Esophagus (tissue), 2 donors: Measurements from ENCODE around the gene PRMT5. TPM values are rescaled to one million over a fixed set of nuclear protein-coding genes. Genes with fewer than 3 reads are reported as not detected.

Experiments used
- H3K27ac ChIP-seq, 2 donors: one replicate each; pipeline ENCODE4 v1.5.1; 2013; ENCODE audit warnings: low read depth in 2 of 2, mild to moderate bottlenecking in 2 of 2, inconsistent platforms in 1 of 2, low read length in 1 of 2, moderate library complexity in 1 of 2
- H3K27me3 ChIP-seq, 2 donors: one replicate each; pipeline ENCODE4 v1.6.1; 2013; ENCODE audit warnings: low read length in 2 of 2, control low read depth in 1 of 2, mild to moderate bottlenecking in 1 of 2; ENCODE audit not compliant: insufficient read depth in 2 of 2, control insufficient read depth in 1 of 2
- H3K36me3 ChIP-seq, 2 donors: one replicate each; pipeline ENCODE4 v1.6.1; 2013; ENCODE audit warnings: low read length in 1 of 2; ENCODE audit not compliant: control insufficient read depth in 2 of 2, insufficient read depth in 2 of 2
- H3K4me1 ChIP-seq, 2 donors: one replicate each; pipeline ENCODE4 v1.6.1; 2013; ENCODE audit warnings: low read length in 1 of 2; ENCODE audit not compliant: control insufficient read depth in 2 of 2, insufficient read depth in 2 of 2
- H3K4me3 ChIP-seq, 2 donors: one replicate each; pipeline ENCODE4 v1.5.1; 2013; ENCODE audit warnings: low read length in 2 of 2, mild to moderate bottlenecking in 2 of 2, low read depth in 1 of 2, moderate library complexity in 1 of 2
- H3K9me3 ChIP-seq, 2 donors: one replicate each; pipeline ENCODE4 v1.6.1; 2013; ENCODE audit warnings: mild to moderate bottlenecking in 2 of 2, low read depth in 1 of 2, low read length in 1 of 2, moderate library complexity in 1 of 2; ENCODE audit not compliant: control insufficient read depth in 2 of 2, insufficient read depth in 1 of 2
- whole genome bisulfite sequencing, 2 donors: extraction: QIAGEN DNeasy Blood & Tissue Kit; methylation state at CpG; one replicate each; pipeline ENCODE4 v1.1.7; 2013; 5-methylcytosine and 5-hydroxymethylcytosine counted together
- polyA plus RNA-seq, 2 donors: library from polyadenylated mRNA; stranded (reverse); fragments of 200-250 nt; gene quantifications; one replicate each; pipeline ENCODE4 v1.2.3, GENCODE V29; 2013
- donor health status: healthy with polysubstance abuse.
- donor health status: Bipolar disorder and iron deficiency.

PRMT5 gene
- 10 to 100 TPM; 31.4 to 47.1 TPM for polyA plus RNA-seq

DNA sequence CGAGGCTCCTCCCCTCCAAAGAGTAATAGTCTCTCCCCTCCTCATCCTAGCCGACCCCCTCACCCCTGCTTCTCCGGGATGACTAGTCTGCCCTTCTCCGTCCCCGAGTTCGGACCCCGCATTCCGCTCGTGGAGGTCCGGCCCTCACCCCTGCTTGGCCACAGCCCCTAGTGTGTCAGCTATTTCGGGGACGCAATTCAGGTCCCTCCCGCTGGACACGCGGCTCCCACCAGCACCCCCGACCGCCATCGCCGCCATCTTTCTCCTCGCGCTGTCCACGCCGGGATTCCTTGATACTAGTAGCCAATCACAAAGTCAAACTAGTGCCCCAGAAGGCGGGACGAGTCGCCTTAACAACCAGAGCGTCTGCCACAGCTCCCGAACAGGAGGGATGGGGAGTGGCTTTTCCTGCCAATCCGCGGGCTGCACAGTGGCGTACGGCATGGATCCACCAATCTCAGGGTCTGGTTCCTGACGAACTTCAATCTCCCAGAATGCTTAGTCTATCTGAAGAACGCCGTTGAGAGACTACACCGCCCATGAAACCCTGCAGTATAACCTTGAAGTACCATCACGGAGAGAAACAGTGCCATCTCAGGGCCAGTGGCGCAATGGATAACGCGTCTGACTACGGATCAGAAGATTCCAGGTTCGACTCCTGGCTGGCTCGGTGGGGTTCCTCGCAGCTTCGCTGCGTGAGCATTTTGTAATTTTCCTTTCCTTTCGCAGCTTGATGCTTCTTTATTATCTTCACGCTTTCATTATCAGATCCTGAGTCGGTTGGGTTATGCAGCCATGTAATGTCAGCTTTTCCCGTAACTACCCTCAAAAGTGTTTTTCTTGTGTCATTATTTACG is at the start of gene PRMT5:
Gene PRMT5 (minus strand): TSS at position 273 of the 857 bp plus-strand sequence. CDS start 15 bp downstream, at position 258.
- H3K4me1 ChIP-seq = no peaks in the 10 kb centered on the region
- WGBS, 2 donors = 0% methylated on average over 51 of the region's 51 CpGs
- no peaks in the 10 kb centered on the region for H3K27me3 ChIP-seq
- peak within 1 kb of the TSS; percentile 94 to 99 for H3K27ac ChIP-seq
- peak within 1 kb of the TSS; percentile 94 to 98 for H3K4me3 ChIP-seq
- no peaks in the 10 kb centered on the region for H3K9me3 ChIP-seq
- H3K36me3 ChIP-seq = peaks cover 1 to 6% of the 10 kb centered on the region in 2 donors

DNA sequence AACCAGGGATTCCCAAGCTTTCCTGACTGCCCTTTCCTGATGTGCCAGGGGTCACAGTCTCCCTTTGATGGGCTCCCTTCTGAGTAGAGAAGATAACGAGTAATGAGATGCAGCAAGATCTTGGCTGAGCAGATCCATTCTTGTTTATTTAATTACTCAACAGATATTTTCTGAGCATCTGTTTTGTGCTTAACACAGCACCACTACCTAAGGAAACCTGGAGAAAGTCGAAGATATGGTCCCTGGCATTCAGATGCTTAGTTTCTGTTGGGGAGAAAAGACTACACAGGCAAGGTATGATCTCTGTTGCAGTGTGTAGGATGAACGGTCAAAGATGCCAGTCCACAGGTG is 49.3 kb upstream of the PRMT5 start:
- Histone ChIP-seq H3K9me3 (no peaks in the 10 kb centered on the region), H3K27ac (peak overlapping the region; percentile 84 to 91), H3K4me3 (peak overlapping the region in 1 of 2 donors; percentile 3), H3K36me3 (peaks cover 0 to 2% of the 10 kb centered on the region in 2 donors), H3K27me3 (no peaks in the 10 kb centered on the region), H3K4me1 (peaks cover 0 to 16% of the 10 kb centered on the region in 2 donors)
- WGBS, 2 donors = 42 to 51% methylated on average over 3 of the region's 3 CpGs

DNA sequence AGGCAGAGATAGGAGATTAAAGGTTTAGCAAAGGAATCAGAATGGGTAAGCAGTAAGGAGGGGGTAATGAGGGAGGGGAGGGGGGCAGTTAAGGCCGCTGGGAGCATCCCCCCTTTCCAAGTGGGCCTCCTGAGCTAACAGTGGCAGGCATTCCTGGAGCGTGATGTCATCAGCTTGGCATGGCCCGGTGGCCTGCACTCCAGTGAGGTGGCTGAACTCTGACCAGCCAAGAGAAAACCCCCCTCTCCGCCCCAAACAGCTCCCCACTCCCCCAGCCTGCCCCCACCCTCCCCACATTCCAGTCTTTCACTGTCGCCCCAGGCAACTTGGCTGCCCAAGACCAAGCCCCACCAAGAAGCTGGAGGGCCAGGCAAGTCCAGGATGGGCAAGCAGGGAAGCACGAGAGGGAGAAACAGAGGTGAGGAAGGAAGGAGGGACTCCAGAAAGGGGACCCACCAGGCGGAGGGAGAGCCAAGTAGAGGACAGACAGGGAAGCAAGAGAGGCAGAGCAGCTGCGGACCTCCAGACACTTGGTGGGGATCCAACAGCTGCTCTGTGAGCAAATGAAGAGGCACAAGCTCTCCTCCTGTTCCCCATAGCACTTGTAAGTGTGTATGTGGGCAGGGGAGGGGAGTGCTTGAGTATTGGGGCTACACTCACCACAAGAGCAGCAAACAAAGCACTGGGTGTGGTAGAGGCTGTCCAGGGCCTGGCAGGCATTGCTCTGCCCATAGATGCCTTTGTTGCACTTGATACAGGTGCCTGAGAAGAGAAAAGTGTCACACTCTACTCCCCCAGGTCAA is 48.7 kb upstream of the PRMT5 start:
- Histone ChIP-seq H3K9me3 (no peaks in the 10 kb centered on the region), H3K4me1 (peaks cover 0 to 16% of the 10 kb centered on the region in 2 donors), H3K36me3 (peaks cover 0 to 7% of the 10 kb centered on the region in 2 donors), H3K27ac (peak overlapping the region; percentile 84 to 91), H3K4me3 (peak overlapping the region in 1 of 2 donors; percentile 3), H3K27me3 (no peaks in the 10 kb centered on the region)
- 21 to 28% methylated on average over 8 of the region's 8 CpGs for WGBS, 2 donors

DNA sequence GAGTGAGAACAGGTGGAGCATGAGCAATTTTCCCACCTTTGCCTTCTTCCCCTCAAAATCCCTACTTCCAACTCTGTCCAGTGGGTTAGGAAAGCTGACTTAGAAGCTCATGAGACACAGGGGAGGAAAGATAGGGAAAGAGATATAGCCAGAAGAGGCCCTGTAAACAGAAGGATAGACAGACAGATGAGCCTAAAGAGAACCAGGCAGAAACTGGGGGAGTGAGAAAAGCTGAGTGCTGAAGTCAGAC is 48.2 kb upstream of the PRMT5 start:
- H3K9me3 ChIP-seq = no peaks in the 10 kb centered on the region
- peak overlapping the region; percentile 29 to 84 for H3K27ac ChIP-seq
- H3K27me3 ChIP-seq = no peaks in the 10 kb centered on the region
- no peak overlapping the region for H3K4me3 ChIP-seq
- peaks cover 0 to 16% of the 10 kb centered on the region in 2 donors for H3K4me1 ChIP-seq
- peaks cover 0 to 8% of the 10 kb centered on the region in 2 donors for H3K36me3 ChIP-seq

DNA sequence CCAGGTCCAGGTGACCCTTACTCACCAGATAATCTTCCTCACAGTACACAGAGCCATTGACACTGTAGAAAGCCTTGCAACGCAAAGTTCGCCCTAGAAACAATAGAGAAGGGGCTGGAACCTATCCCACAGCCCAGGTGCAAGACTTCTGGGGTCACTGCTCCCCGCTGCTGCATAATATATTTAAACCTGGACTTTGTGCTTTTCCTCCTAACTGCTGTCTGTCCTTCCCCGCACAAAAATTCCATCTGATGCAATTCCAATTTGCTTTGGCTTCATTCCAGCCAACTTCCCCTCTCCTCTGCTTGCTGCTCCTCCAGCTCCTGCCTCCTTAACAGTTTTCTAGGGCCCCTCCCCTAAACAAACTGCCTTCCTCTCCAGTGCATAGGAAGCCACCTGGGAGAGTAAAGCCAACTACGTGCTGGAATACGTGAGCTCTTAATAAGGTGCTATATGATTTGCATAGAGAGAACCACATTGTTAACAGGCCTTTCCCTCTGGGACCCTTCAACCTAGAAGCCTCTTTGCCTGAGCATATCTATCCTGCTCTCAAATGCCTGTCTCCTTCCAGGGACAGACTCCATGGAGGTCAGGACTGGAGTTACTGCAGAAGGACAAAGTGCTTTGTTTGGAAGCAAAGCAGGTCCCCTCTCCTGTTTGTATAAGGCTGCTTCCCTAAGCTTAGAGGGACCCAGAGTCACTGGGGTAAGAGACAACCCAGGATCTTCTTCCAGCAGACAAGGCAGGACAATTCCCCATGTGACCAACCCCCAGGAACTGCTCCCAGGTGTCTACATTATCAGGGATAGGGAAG is 47.7 kb upstream of the PRMT5 start:
- no peak overlapping the region for H3K4me3 ChIP-seq
- no peaks in the 10 kb centered on the region for H3K27me3 ChIP-seq
- peak overlapping the region; percentile 29 to 84 for H3K27ac ChIP-seq
- no peaks in the 10 kb centered on the region for H3K9me3 ChIP-seq
- WGBS, 2 donors = 26 to 40% methylated on average over 6 of the region's 6 CpGs
- H3K4me1 ChIP-seq = peaks cover 0 to 16% of the 10 kb centered on the region in 2 donors
- peaks cover 0 to 11% of the 10 kb centered on the region in 2 donors for H3K36me3 ChIP-seq

DNA sequence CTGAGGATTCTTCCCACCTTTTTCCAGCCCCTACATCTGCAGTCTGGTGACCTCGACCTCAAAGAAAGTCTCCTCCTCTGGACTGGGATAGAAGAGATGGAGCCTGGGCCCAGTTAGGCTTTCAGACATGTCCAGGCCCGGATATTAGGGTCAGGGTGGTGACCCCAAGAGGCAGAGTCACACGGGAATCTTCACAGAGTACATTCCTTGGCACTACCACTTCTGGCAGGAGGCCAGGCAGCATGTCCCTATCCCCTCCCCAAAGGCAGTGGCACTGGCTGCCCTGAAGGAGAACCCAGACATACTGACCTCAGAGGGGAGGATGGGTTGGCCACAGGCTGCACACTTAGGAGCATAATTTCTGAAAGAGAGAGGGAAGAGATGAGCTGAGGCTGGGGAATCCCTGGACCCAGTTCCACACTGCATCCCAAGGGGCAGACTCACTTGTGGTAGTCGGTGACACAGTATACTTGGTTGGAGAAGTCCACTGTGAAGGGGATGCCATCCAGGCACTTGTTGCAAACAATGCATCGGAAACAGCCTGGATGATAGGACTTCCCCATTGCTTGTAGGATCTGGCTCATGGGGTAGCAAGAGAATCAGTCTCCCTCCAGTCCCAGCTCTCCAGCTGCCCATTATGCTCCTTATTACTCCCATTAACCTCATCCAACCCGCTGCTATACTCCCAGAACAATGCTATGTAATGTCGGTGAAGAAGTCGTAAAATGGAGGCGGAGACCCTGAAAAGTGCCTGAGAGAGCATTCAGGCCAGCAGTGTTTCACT is 45.5 kb upstream of the PRMT5 start:
- 62 to 69% methylated on average over 9 of the region's 9 CpGs for WGBS, 2 donors
- Histone ChIP-seq H3K36me3 (peaks cover 0 to 11% of the 10 kb centered on the region in 2 donors), H3K27me3 (no peaks in the 10 kb centered on the region), H3K4me3 (no peak overlapping the region), H3K27ac (peak overlapping the region in 1 of 2 donors; percentile 43), H3K4me1 (peaks cover 0 to 16% of the 10 kb centered on the region in 2 donors), H3K9me3 (no peaks in the 10 kb centered on the region)

DNA sequence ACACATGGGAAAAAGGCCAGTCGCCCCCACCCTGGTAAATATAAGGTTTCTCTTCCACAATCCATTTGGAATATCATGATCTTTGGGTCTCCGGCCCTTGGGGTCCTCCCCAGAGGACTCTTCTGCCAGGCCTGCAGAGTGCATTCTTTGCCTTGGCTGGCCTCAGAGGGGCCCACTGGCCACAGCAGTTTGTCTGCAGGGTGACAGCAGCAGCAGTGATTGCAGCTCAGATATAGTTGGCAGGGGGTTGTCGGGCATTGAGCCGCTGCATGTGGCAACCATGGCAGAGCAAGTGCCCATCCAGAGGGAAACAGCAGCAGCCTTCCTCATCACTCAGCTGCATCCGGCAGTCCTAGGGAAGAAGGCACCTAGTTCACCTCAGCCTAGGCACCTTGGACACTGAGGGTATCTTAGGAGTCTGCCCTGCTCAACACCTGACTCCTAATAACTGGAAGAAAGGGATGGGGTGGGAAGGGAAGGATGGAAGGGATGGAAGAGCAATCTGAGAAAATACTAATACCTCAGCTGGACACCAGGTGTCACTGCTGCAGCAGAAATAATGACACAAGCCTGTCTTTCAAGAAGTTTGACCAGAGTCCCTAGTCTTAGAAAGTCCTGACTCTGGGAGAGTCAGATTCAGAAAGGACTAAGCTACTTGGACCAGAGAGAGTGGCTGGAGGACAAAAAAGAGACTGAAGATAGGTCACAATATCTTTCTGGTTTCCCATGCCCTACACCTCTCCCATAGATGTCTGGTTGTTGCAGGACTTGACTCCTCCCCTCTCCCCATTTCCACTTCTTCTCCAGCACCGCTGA is 44.2 kb upstream of the PRMT5 start:
- 74 to 80% methylated on average over 6 of the region's 6 CpGs for WGBS, 2 donors
- Histone ChIP-seq H3K27me3 (no peaks in the 10 kb centered on the region), H3K9me3 (no peaks in the 10 kb centered on the region), H3K27ac (no peak overlapping the region), H3K4me1 (peaks cover 0 to 10% of the 10 kb centered on the region in 2 donors), H3K36me3 (peaks cover 0 to 11% of the 10 kb centered on the region in 2 donors), H3K4me3 (no peak overlapping the region)

DNA sequence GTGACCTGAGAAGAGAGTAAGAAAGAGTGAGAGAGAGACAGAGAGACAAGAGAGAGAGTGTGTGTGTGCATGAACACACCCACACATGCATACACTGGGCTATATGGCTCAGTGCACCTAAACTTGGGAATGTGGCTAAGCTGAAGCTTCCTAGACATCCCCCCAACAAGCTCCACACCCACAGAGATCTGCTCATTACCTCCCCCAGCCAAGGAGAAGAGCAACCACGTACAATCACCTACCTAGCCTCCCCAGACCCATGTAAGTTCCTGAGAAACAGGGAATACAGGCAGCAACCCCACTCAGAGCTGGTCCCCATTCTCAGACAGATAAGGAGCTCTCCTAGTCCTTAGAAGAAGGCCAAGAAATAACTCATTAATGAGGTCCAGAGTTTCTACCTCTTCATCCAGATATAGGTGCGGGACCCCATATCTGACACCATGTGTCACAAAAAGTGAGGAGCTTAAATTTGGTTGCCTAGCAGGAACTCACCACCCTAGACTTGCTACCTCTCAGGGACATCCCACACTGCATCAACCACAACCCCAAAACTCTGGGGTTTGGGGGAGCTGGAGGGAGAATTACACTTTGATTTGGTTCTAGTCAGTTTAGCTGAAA is 43.2 kb upstream of the PRMT5 start:
- H3K27ac ChIP-seq = no peak overlapping the region
- H3K36me3 ChIP-seq = peaks cover 0 to 10% of the 10 kb centered on the region in 2 donors
- no peaks in the 10 kb centered on the region for H3K27me3 ChIP-seq
- no peak overlapping the region for H3K4me3 ChIP-seq
- 75 to 85% methylated on average over 2 of the region's 2 CpGs for WGBS, 2 donors
- peaks cover 0 to 4% of the 10 kb centered on the region in 2 donors for H3K4me1 ChIP-seq
- no peaks in the 10 kb centered on the region for H3K9me3 ChIP-seq
